ENCODE data around the gene GIGYF1.

Gene GIGYF1

DNA sequence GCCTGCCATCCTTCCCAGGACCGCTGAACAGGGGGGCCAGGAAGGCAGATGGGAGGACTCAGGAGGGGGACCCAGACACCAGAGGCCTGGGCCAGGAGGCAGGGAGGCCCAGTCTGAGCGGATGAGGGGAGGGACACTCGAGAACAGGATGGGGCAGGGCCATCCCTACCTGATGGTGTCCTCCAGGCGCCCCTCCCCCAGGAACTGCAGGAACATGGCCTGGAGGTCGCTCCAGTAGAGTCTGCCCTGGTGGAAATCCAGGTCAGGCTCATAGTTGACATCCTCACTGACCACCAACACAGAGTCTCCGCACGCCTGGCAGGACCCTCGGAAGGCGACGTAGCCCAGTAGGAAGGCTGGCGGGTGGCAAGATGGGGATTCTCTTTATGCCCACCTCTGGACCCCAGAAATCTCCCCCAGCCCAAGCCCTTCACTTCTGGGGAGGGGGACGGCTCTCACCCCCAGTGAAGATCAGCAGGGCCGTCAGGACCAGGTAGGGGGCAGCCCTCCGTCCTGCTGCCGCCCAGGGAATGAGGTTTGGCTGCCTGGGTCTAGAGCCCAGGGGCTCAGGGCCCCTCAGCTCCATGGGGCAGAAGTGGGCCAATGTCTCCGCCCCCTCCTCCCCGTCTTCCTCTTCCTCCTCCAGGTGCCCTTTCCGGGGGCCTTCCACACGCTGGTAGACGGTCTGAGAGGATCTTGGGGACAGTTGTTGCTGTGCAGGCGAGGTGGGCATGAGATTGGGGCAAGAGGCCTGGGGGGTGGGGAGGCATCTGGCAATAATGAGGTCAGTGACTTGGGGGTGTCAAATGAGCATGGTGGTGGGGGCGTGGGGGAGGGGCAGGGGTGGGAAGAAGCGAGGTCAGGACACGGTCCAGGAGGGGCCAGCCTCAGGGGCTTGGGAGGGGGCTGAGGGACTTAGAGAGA lies 53.3 kb downstream of the GIGYF1 start:
- no peak for DNase-seq (ENCODE audit: low read depth in 2 of 2, low spot score in 1 of 2)

DNA sequence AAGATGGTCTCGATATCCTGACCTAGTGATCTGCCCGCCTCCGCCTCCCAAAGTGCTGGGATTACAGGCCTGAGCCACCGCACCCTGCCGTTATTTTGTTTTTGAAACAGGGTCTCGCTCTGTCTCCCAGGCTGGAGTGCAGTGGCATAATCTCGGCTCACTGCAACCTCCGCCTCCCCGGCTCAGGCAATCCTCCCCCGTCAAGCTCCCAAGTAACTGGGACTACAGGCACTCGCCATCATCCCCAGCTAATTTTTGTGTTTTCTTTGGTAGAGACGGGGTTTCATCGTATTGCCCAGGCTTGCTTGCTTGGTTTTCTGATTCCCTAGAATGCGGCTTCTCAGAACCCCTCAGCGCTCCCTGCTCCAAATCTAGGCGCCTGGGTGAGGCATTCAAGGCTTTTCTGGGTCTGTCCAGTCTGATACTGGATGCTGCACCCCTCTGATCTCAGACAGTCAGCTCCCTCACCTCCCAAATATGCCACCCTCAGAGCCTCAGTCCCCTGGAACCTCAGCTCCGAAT lies 54.0 kb downstream of the GIGYF1 start:
- no peak for DNase-seq (ENCODE audit: low read depth in 2 of 2, low spot score in 1 of 2)

DNA sequence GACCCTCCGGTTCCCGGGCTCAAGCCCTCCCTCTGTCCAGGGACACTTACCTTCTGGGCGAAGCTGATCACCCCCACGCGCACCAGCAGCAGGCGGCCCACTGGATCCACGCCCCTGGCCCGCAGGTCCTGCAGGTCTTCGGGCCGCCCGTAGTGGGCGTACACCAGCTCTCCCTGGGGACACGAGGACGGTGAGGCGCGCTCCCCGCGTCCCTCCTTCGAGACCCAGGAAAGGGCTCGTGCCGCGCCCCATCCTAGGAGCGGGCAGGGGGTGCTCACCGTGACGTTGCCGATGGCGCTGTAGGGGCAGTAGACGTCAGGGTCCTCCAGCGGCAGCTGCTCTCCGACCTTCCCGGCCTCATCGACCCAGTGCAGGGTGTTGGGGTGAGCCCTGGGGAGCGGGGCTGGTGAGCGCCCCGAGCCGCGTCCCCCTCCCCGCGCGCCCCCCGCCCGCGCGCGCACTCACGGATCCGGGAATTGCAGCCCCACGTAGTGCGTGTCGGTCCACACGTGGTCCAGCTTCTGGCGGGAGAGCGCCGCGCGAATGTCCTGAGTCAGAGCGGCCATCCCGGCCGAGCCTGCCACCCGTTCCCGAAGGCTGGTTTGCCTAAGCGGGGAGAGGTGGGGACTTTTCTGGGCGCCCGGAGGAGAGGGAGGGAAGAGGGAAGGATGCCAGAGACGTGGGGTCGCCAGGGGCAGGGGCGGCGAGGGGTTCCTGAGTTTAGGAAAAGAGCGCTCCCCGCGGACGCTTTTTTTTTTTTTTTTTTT lies 60.9 kb downstream of the GIGYF1 start:
- DNase-seq (ENCODE audit: low read depth in 2 of 2, low spot score in 1 of 2) = peak in 1 of 2 donors; percentile 31

DNA sequence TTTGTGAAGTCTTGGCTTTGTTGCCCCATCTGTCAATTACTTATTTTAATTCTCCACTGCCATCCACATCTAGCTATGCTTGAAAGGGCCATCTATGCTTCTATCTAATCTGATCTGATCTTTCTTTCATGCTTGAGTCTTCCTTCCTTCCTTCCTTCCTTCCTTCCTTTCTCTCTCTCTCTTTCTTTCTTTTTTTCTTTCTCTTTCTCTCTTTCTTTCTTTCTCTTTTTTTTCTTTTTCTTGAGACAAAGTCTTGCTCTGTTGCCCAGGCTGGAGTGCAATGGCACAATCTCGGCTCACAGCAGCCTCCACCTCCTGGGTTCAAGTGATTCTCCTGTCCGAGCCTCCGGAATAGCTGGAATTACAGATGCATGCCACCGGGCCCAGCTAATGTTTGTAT lies 64.0 kb downstream of the GIGYF1 start:
- no peak for DNase-seq (ENCODE audit: low read depth in 2 of 2, low spot score in 1 of 2)

All from stimulated activated CD8-positive, alpha-beta memory T cell treated with anti-CD3 and anti-CD28 coated beads, Interleukin-4, amount 100 ng/mL, for 4 hours (primary cell).